Naive thymus-derived CD8-positive, alpha-beta T cell (primary cell): ENCODE data around the gene CASS4. TPM values are rescaled to one million over a fixed set of nuclear protein-coding genes. Genes with fewer than 3 reads are reported as not detected.
"Not testable (repeated sequence)": the region's sequence is repeated elsewhere in the genome, so short reads cannot be mapped to it uniquely, and the experiment has no call there.

Experiments
- ATAC-seq, 2 donors: fragments of 150-1000 bp; cut with Tn5 transposase in 1 of 2; sonication (Bioruptor Pico), chemical (Tn5 transposase) in 1 of 2; 1 replicate in 1 of 2; 2 replicates in 1 of 2; pipeline ENCODE4 v1.10.0; 2021; ENCODE audit warnings: mild to moderate bottlenecking in 2 of 2, moderate library complexity in 2 of 2
- POLR2A ChIA-PET: fragments of 350-600 bp; sonication (Branson Sonifier 250); formaldehyde crosslinking; loops from one replicate; lab custom pipeline; 2021; ENCODE audit warnings: antibody characterized with exemption; lab: Charles Lee
- DNase-seq, 10 donors: peaks; one replicate each; pipeline versions ENCODE4 v3.0.0 to v3.0.0-alpha.2; 2020 to 2022
- H3K27ac Mint-ChIP-seq, 10 donors: one replicate each; pipeline ENCODE4 v1.8.0; 2020 to 2022; ENCODE audit warnings: mild to moderate bottlenecking in 10 of 10, mixed read lengths in 10 of 10, moderate library complexity in 4 of 10, inconsistent platforms in 1 of 10
- H3K27me3 Mint-ChIP-seq, 5 donors: one replicate each; pipeline ENCODE4 v1.8.0; 2021 to 2022; ENCODE audit warnings: mixed read lengths in 5 of 5
- H3K36me3 Mint-ChIP-seq, 3 donors: one replicate each; pipeline ENCODE4 v1.8.0; 2020 to 2022; ENCODE audit warnings: mixed read lengths in 3 of 3, mild to moderate bottlenecking in 2 of 3, inconsistent platforms in 1 of 3
- H3K4me1 Mint-ChIP-seq, 4 donors: one replicate each; pipeline ENCODE4 v1.8.0; 2021 to 2022; ENCODE audit warnings: mixed read lengths in 4 of 4
- H3K4me3 Mint-ChIP-seq, 10 donors: one replicate each; pipeline ENCODE4 v1.8.0; 2020 to 2022; ENCODE audit warnings: mild to moderate bottlenecking in 10 of 10, mixed read lengths in 10 of 10, moderate library complexity in 6 of 10, inconsistent platforms in 1 of 10
- H3K9me3 Mint-ChIP-seq, 9 donors: one replicate each; pipeline ENCODE4 v1.8.0; 2020 to 2022; ENCODE audit warnings: mixed read lengths in 9 of 9, mild to moderate bottlenecking in 3 of 9, inconsistent platforms in 1 of 9, moderate library complexity in 1 of 9
- polyA plus RNA-seq, 3 donors: library from polyadenylated mRNA; unstranded; fragments of 300-500 nt; fragmentation: Illumina TruSeq; gene quantifications; one replicate each; pipeline ENCODE4 v1.2.3, GENCODE V29; 2021
- total RNA-seq, 8 experiments: library from RNA in 2 of 8; stranded (reverse) in 2 of 8; gene quantifications; one replicate each; pipeline ENCODE4 v1.2.3 and lab custom pipeline; 2021 to 2026

The CASS4 gene
- total and polyA plus RNA-seq, 5 experiments from 2014 or later = 5.5 to 12.9 (median 11.2) TPM

- Mint-ChIP-seq H3K27ac (peak overlapping the region in 2 of 10 donors; percentile 65 to 90), H3K4me1 (peaks cover 16 to 32% (median 24%) of the 10 kb centered on the region in 4 donors), H3K36me3 (peaks cover 0 to 35% (median 9%) of the 10 kb centered on the region in 3 donors), H3K27me3 (no peaks in the 10 kb centered on the region), H3K9me3 (no peaks in the 10 kb centered on the region), H3K4me3 (no peak overlapping the region)
- POLR2A ChIA-PET = interaction anchor here (0.7 to 3.4 kb wide), 7 partner anchors 18 to 98 kb away, joined by 3 to 34 read pairs (median 13); partner anchors contain the start of genes CASS4, FAM210B and RTF2
- DNase-seq (no peak), ATAC-seq (no peak)
Observed at GRCh38 chr20:56393653-56394052, 18.4 kb upstream of the CASS4 start.

DNA sequence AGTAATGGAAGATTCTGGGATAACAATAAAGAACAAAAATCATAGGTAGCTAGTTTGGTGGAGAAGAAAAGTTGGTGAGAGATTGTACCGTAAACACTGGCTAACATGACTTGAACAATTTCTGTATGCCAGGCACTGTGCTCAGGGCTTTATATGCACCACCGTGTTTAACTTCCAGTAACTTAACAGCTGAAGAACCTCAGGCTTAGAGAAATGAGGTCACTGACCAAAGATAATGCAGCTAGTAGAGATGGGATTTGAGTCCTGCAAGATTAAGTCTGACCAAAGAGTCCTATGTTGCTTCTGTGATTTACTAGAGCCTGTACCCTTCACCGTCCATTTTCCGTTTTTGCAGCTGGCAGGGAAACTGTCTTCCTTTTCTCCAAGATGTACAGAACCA lies 16.9 kb upstream of the CASS4 start:
- peaks cover 16 to 36% (median 27%) of the 10 kb centered on the region in 4 donors for H3K4me1 Mint-ChIP-seq
- POLR2A ChIA-PET = interaction anchor here (1.2 kb wide), 1 partner anchor 42 kb away, joined by 3 read pairs; no protein-coding TSS in a partner anchor
- peak overlapping the region in 7 of 10 donors; percentile 7 to 89 (median 65) for H3K27ac Mint-ChIP-seq
- no peaks in the 10 kb centered on the region for H3K9me3 Mint-ChIP-seq
- H3K4me3 Mint-ChIP-seq = peak overlapping the region in 1 of 10 donors; percentile 10
- ATAC-seq (no peak), DNase-seq (no peak)
- H3K27me3 Mint-ChIP-seq = no peaks in the 10 kb centered on the region
- peaks cover 4 to 50% (median 16%) of the 10 kb centered on the region in 3 donors for H3K36me3 Mint-ChIP-seq

DNA sequence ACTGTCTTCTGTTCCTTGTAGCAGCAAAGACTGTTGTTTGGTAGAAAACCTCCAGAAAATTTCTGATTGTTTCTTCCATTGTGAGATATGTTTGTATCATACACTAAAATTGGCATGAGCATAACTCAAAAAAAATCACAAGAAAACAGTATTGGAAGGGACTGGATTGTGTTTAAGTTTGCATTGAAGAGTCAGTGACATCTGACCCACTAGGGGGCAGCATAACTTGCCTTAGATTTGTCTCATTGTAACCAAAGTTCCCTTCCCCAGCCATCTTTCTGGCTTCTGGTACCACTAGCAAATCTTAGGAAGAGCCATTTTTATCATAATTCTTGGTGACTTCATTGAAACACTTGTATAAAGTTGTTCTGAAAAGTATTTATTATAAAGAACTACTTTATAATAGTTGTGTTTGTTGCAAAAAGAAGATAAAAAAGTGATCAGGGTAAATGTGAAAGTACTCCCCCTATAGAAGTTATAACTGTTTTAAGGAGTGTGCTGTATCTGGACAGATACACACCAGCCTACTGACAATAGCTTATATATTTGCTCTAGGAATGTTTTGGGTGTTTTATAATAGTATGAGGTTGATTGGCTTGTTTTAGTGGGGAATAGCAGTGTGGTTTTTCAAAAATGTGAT lies 11.9 kb upstream of the CASS4 start:
- POLR2A ChIA-PET = interaction anchor here (1.5 kb wide), 1 partner anchor 13 kb away, joined by 10 read pairs; the partner anchor contains the start of gene CASS4
- Mint-ChIP-seq H3K27ac (peak overlapping the region in 7 of 10 donors; percentile 7 to 87 (median 59)), H3K36me3 (peaks cover 4 to 87% (median 23%) of the 10 kb centered on the region in 3 donors), H3K4me3 (no peak overlapping the region), H3K9me3 (no peaks in the 10 kb centered on the region), H3K4me1 (peaks cover 5 to 23% (median 15%) of the 10 kb centered on the region in 4 donors), H3K27me3 (no peaks in the 10 kb centered on the region)
- DNase-seq (peak; percentile 30 to 83 (median 66)), ATAC-seq (peak; percentile 78 to 80)

GRCh38 chr20:56403465-56403864 lies 8.6 kb upstream of the CASS4 start:
- peaks cover 0 to 26% (median 10%) of the 10 kb centered on the region in 4 donors for H3K4me1 Mint-ChIP-seq
- H3K27ac Mint-ChIP-seq = peak overlapping the region in 7 of 10 donors; percentile 24 to 96 (median 65)
- no peaks in the 10 kb centered on the region for H3K9me3 Mint-ChIP-seq
- peak overlapping the region in 1 of 10 donors; percentile 67 for H3K4me3 Mint-ChIP-seq
- POLR2A ChIA-PET = no interaction called here
- H3K27me3 Mint-ChIP-seq = no peaks in the 10 kb centered on the region
- peaks cover 4 to 84% (median 16%) of the 10 kb centered on the region in 3 donors for H3K36me3 Mint-ChIP-seq
- peak in 1 of 10 donors; percentile 68 for DNase-seq
- no peak for ATAC-seq

- not testable (repeated sequence) for ATAC-seq, DNase-seq, H3K4me3 Mint-ChIP-seq, H3K27me3 Mint-ChIP-seq, H3K9me3 Mint-ChIP-seq
- POLR2A ChIA-PET = interaction anchor here (1.4 kb wide), 1 partner anchor 10 kb away, joined by 3 read pairs; no protein-coding TSS in a partner anchor
- Mint-ChIP-seq H3K4me1 (peaks cover 1 to 26% (median 12%) of the 10 kb centered on the region in 4 donors), H3K36me3 (peaks cover 0 to 70% (median 9%) of the 10 kb centered on the region in 3 donors), H3K27ac (peak overlapping the region in 1 of 10 donors; percentile 57)
Observed at GRCh38 chr20:56405356-56405755, 6.7 kb upstream of the CASS4 start.

- Mint-ChIP-seq H3K27ac (peak overlapping the region in 1 of 10 donors; percentile 16), H3K27me3 (no peaks in the 10 kb centered on the region), H3K9me3 (no peaks in the 10 kb centered on the region), H3K4me1 (peaks cover 7 to 32% (median 21%) of the 10 kb centered on the region in 4 donors), H3K36me3 (peaks cover 0 to 63% (median 9%) of the 10 kb centered on the region in 3 donors), H3K4me3 (no peak overlapping the region)
- ATAC-seq (no peak), DNase-seq (no peak)
- POLR2A ChIA-PET = interaction anchor here (1.2 kb wide), 1 partner anchor 11 kb away, joined by 8 read pairs; no protein-coding TSS in a partner anchor
Observed at GRCh38 chr20:56406910-56407309, 5.2 kb upstream of the CASS4 start.

DNA sequence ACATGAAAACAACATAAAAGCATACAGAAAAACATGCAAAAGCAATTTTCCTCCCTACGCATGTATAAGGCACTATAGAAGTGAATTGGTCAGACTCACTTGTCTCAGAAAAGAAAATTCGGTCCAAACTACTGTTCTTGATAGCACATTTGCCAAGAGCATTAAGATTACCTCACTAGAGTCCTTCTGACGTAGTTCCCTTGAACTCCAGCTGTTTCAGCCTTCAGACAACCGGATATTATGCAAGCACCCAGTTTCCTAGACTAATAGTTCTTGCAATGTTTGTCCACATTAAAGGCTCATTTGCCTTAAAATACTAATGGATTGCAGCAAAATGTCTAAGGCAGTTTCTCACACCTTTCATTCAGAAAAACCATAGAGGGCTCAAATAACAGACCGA lies 2.5 kb upstream of the CASS4 start:
- Mint-ChIP-seq H3K4me1 (peaks cover 17 to 49% (median 44%) of the 10 kb centered on the region in 4 donors), H3K9me3 (no peaks in the 10 kb centered on the region), H3K4me3 (no peak overlapping the region), H3K27ac (peak overlapping the region in 5 of 10 donors; percentile 2 to 84 (median 66)), H3K27me3 (no peaks in the 10 kb centered on the region), H3K36me3 (peaks cover 0 to 39% (median 6%) of the 10 kb centered on the region in 3 donors)
- ATAC-seq = no peak
- POLR2A ChIA-PET = interaction anchor here (1.4 kb wide), 1 partner anchor 30 kb away, joined by 4 read pairs; no protein-coding TSS in a partner anchor
- DNase-seq = no peak

DNA sequence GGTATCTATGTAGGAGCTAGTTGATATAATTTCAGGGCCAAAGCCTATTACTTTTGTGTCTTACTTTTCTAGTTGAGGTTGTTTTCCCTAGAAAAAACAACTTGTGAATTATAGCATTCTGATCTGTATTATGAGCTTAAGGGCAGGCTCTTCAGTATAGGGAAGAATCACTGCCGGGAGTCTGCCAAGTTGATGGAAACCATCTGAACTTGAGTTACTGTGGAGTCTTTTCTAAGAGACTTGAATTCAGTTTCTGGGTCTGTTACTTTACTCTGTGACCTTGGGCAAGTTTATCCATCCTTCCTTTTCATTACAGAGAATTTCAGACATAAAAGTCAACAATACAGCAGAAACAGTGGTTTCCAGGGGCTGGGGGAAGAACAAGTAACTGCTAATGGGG lies 2.1 kb upstream of the CASS4 start:
- H3K27ac Mint-ChIP-seq = peak overlapping the region in 8 of 10 donors; percentile 2 to 88 (median 78)
- H3K27me3 Mint-ChIP-seq = no peaks in the 10 kb centered on the region
- ATAC-seq = no peak
- peaks cover 19 to 52% (median 48%) of the 10 kb centered on the region in 4 donors for H3K4me1 Mint-ChIP-seq
- peak overlapping the region in 2 of 10 donors; percentile 36 for H3K4me3 Mint-ChIP-seq
- H3K36me3 Mint-ChIP-seq = peaks cover 0 to 34% (median 6%) of the 10 kb centered on the region in 3 donors
- POLR2A ChIA-PET = interaction anchor here (1.4 kb wide), 1 partner anchor 30 kb away, joined by 4 read pairs; no protein-coding TSS in a partner anchor
- H3K9me3 Mint-ChIP-seq = no peaks in the 10 kb centered on the region
- no peak for DNase-seq

DNA sequence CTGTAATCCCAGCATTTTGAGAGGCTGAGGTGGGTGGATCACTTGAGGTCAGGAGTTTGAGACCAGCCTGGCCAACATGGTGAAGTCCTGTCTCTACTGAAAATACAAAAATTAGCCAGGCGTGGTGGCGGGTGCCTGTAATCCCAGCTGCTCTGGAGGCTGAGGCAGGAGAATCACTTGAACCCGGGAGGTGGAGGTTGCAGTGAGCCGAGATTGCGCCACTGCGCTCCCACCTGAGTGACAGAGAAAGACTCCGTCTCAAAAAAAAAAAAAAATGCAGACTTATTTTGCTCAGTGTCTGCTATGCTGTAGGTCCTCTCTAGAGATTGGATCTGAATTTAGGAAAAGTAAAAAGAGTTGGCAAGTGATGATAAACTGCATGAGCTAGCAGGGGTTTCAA lies 773 bp upstream of the CASS4 start:
- H3K27ac Mint-ChIP-seq = peak overlapping the region; percentile 94 to 99 (median 98)
- peak overlapping the region; percentile 88 to 98 (median 94) for H3K4me3 Mint-ChIP-seq
- H3K9me3 Mint-ChIP-seq, DNase-seq, H3K27me3 Mint-ChIP-seq, ATAC-seq: not testable (repeated sequence)
- H3K36me3 Mint-ChIP-seq = peaks cover 0 to 21% (median 4%) of the 10 kb centered on the region in 3 donors
- POLR2A ChIA-PET = interaction anchor here (1.0 to 3.2 kb wide), 10 partner anchors 11 to 61 kb away, joined by 3 to 34 read pairs (median 10); partner anchors contain the start of genes AURKA, CSTF1, FAM210B and RTF2
- peaks cover 21 to 57% (median 56%) of the 10 kb centered on the region in 4 donors for H3K4me1 Mint-ChIP-seq

DNA sequence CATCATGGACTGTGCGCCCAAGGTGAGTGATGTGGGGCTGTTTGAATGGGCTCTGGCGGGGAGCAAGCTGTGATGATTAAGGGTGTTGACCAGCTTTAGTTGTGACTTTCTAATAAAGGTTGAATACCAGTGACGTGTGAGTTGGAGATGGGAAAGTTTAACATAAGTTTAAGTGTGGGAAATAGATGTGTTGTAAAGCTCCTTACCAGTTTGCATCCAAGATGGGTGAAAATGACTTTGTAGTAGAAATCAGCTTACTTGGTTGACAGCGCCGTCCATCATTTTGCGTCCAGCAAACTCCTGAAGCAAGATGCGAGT lies 372 bp downstream of the CASS4 start:
- Mint-ChIP-seq H3K4me1 (peaks cover 31 to 68% (median 67%) of the 10 kb centered on the region in 4 donors), H3K36me3 (peaks cover 0 to 12% (median 4%) of the 10 kb centered on the region in 3 donors), H3K9me3 (no peaks in the 10 kb centered on the region), H3K27me3 (no peaks in the 10 kb centered on the region), H3K4me3 (peak overlapping the region; percentile 88 to 98 (median 94)), H3K27ac (peak overlapping the region; percentile 94 to 99 (median 98))
- no peak for ATAC-seq
- DNase-seq = no peak
- POLR2A ChIA-PET = interaction anchor here (1.0 to 3.2 kb wide), 14 partner anchors 10 to 59 kb away, joined by 3 to 34 read pairs (median 4); partner anchors contain the start of genes AURKA, CSTF1, FAM210B and RTF2

DNA sequence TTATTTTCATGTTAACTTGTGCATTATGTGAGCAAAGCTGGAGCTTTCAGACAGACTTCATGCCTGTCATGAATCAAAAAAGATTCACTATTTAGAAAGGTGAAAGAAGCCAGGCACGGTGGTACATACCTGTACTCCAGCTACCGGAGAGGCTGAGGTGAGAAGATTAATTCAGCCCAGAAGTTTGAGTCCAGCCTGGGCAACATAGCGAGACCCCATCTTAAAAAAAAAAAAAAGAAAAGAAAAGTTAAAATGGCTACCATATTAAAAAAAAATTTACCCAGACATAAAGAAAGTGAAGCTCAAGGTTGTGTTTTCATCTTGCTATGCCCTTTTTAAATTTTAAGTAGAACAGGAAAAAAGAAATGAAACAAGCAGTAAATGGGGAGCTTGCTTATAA lies 889 bp downstream of the CASS4 start:
- peaks cover 37 to 74% (median 72%) of the 10 kb centered on the region in 4 donors for H3K4me1 Mint-ChIP-seq
- no peaks in the 10 kb centered on the region for H3K9me3 Mint-ChIP-seq
- DNase-seq (peak in 1 of 10 donors; percentile 19), ATAC-seq (no peak)
- POLR2A ChIA-PET = interaction anchor here (0.6 to 3.2 kb wide), 11 partner anchors 9 to 56 kb away, joined by 3 to 34 read pairs (median 10); partner anchors contain the start of genes AURKA, CSTF1 and RTF2
- no peaks in the 10 kb centered on the region for H3K27me3 Mint-ChIP-seq
- peaks cover 0 to 7% (median 4%) of the 10 kb centered on the region in 3 donors for H3K36me3 Mint-ChIP-seq
- peak overlapping the region; percentile 88 to 98 (median 94) for H3K4me3 Mint-ChIP-seq
- peak overlapping the region; percentile 94 to 99 (median 98) for H3K27ac Mint-ChIP-seq
